Measurements from ENCODE around the gene TROAP.

Gene TROAP

GRCh38 chr12:49345825-49346658 lies 23.0 kb downstream of the TROAP start:
- CTCF ChIA-PET, result interaction anchor here (0.6 to 3.7 kb wide), 11 partner anchors 8 to 902 kb away, joined by 3 to 31 read pairs (median 4); partner anchors contain the start of gene C1QL4
- DNase-seq (ENCODE audit: low spot score), result no peak
- POLR2A ChIA-PET (ENCODE audit: low non-redundant PET), result interaction anchor here (0.6 kb wide), 1 partner anchor 168 kb away, joined by 3 read pairs; no protein-coding TSS in a partner anchor
- no peak overlapping the region for H3K27ac ChIP-seq
- TF ChIP-seq CTCF (conservative IDR thresholded peaks at IDR 0.05; ENCODE audit: low read depth), result no peak

GRCh38 chr12:49346659-49347310 lies 23.7 kb downstream of the TROAP start, which contains the start of gene DNAJC22:
Gene DNAJC22, plus strand, starts transcription at chr12:49346888. Its CDS starts 1,985 bp downstream, at chr12:49348873.
- DNase-seq (ENCODE audit: low spot score), result no peak
- H3K27ac ChIP-seq, result no peak within 1 kb of the TSS; the same call in 1 of the 2 replicates
- no peak for TF ChIP-seq CTCF (conservative IDR thresholded peaks at IDR 0.05; ENCODE audit: low read depth)
- POLR2A ChIA-PET (ENCODE audit: low non-redundant PET), result no interaction called here
- CTCF ChIA-PET, result interaction anchor here (0.5 to 3.7 kb wide), 25 partner anchors 7 to 901 kb away, joined by 3 to 31 read pairs (median 4); partner anchors contain the start of gene PRPH

DNA sequence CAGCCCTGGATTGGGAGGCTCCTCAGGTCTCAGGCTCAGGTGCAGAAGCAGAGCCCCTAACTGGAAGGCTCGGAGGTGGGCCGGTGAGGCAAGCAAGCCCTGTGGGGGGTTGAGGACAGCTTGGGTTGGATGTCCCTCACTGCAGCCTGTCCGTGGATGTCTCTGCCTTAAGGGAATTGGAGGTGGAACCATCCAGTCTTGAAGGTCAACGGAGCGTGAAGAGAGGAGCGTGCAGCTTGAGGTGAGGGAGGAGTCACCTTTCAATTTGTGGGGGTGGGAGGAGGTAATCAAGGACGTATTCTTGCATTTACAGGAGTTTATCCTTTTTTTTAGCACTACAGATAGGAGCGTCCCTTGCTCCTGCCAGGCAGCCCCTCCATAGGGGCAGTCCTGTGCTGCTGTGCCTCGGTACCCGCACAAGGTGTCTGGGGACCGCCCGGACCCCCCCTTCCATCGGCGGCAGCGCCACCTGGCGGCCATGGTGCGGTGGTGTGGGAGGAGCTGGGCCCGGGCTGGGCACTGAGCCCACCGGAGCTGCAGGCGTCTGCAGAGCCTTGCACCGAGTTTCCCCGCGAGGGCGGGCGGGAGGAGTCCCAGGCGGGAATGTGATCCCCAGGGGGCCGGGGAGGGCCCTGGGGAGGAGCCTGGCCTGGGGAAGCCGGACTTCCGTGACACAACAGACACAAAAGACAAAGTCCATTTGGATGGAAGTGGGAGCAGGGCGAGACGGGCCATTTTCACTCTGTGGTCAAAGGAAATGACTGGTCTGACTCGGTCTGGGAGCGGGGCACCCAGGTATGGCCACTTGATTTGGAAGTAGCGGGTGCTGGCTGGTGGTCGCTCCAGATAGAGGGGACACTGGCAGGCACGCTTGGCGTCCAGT lies 24.5 kb downstream of the TROAP start:
- H3K27ac ChIP-seq, result no peak overlapping the region; the same call in 1 of the 2 replicates
- peak; percentile 84 for DNase-seq (ENCODE audit: low spot score)
- ChIA-PET POLR2A (ENCODE audit: low non-redundant PET) (no interaction called here), CTCF (interaction anchor here (0.5 to 3.7 kb wide), 32 partner anchors 8 to 351 kb away, joined by 3 to 31 read pairs (median 4); partner anchors contain the start of genes C1QL4 and PRPH)
- TF ChIP-seq CTCF (conservative IDR thresholded peaks at IDR 0.05; ENCODE audit: low read depth), result peak; percentile 96

DNA sequence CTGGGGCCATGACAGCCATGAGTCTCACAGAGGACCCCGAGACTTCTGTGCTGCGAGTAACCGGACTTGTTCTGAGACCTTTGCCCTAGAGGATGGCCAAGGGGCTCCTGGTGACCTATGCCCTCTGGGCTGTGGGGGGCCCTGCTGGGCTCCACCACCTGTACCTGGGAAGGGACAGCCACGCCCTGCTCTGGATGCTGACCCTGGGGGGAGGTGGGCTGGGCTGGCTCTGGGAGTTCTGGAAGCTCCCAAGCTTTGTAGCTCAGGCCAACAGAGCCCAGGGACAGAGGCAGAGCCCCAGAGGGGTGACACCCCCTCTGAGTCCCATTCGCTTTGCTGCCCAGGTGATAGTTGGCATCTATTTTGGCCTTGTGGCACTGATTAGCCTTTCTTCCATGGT lies 25.7 kb downstream of the TROAP start:
- DNase-seq (ENCODE audit: low spot score), result no peak
- ChIA-PET CTCF (interaction anchor here (2.1 to 3.7 kb wide), 2 partner anchors 12 to 165 kb away, joined by 7 to 20 read pairs; partner anchors contain the start of gene C1QL4), POLR2A (ENCODE audit: low non-redundant PET) (no interaction called here)
- TF ChIP-seq CTCF (conservative IDR thresholded peaks at IDR 0.05; ENCODE audit: low read depth), result no peak
- H3K27ac ChIP-seq, result no peak overlapping the region

DNA sequence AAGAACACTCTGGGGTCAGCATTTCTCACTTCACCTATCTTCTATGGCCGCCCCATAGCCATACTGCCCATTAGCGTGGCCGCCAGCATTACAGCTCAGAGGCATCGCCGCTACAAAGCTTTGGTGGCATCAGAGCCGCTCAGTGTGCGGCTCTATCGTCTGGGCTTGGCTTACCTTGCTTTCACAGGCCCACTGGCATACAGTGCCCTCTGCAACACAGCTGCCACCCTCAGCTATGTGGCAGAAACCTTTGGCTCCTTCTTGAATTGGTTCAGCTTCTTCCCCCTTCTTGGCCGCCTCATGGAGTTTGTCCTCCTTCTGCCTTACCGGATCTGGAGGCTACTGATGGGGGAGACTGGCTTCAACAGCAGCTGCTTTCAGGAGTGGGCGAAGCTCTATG lies 26.2 kb downstream of the TROAP start:
- no peak for TF ChIP-seq CTCF (conservative IDR thresholded peaks at IDR 0.05; ENCODE audit: low read depth)
- ChIA-PET CTCF (interaction anchor here (0.6 to 3.7 kb wide), 3 partner anchors 10 to 165 kb away, joined by 3 to 20 read pairs (median 7); partner anchors contain the start of gene C1QL4), POLR2A (ENCODE audit: low non-redundant PET) (no interaction called here)
- no peak for DNase-seq (ENCODE audit: low spot score)
- no peak overlapping the region for H3K27ac ChIP-seq
